Activated naive CD8-positive, alpha-beta T cell treated with anti-CD3 and anti-CD28 coated beads, Interleukin-2, amount 50 U/mL, for 24 hours (primary cell): Measurements from ENCODE around the gene CXXC1.
"Not testable (repeated sequence)": the region's sequence is repeated elsewhere in the genome, so short reads cannot be mapped to it uniquely, and the experiment has no call there.

ENCODE experiments used
- ATAC-seq: fragments of 150-1000 bp; cut with Tn5 transposase; one replicate; pipeline ENCODE4 v1.10.0; 2021
- DNase-seq: peaks from one replicate; pipeline ENCODE4 v3.0.0; 2021
- H3K27ac Mint-ChIP-seq: one replicate; pipeline ENCODE4 v1.8.0; 2021; ENCODE audit warnings: mild to moderate bottlenecking, mixed read lengths
- H3K27me3 Mint-ChIP-seq: one replicate; pipeline ENCODE4 v1.8.0; 2021; ENCODE audit warnings: mixed read lengths
- H3K36me3 Mint-ChIP-seq: one replicate; pipeline ENCODE4 v1.8.0; 2021; ENCODE audit warnings: low read depth, mixed read lengths
- H3K4me1 Mint-ChIP-seq: one replicate; pipeline ENCODE4 v1.8.0; 2021; ENCODE audit warnings: mixed read lengths
- H3K4me3 Mint-ChIP-seq: one replicate; pipeline ENCODE4 v1.8.0; 2021; ENCODE audit warnings: mild to moderate bottlenecking, moderate library complexity, mixed read lengths
- H3K9me3 Mint-ChIP-seq: one replicate; pipeline ENCODE4 v1.8.0; 2021; ENCODE audit warnings: mixed read lengths

CXXC1 gene

DNA sequence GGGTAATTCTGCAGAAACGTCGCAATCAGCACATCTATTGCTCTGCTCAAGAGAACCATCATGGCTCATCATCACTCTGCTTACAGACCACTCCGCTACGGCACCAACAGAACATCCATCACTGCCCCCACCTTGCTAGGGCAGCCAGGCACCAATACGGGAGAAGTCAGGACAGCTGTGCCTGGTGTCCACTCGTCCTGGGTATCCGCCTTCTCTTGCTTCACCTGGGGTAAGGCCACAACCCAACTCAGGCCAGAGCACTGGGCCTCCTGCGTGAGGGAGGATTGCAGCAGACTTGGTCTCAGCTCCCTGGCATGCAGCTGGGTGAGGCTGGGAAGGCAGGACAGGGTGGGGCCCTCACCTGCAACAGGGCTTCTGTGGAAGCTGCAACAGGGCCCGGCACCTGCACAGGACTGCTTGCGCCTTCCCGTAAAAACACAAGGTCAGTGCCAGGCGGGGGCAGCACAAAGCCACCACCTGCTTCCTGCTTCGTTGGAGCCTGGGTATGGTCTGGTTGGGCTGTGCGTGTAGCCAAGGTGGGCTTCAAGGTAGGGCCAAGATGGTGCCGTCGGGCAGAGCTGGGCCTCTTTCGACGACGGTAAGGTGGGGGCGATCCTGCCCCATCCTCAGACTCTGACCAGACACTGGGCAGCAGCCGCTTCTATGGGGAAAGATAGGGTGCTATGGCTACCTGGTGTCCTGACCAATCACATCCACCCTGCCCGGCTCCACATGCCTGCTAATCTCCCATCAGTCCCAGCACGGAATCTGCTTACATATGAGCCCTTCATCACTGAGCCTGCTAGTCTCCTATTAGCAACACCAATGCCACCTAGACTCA is 14.1 kb downstream of the CXXC1 start:
- no peak for DNase-seq
- H3K4me1 Mint-ChIP-seq = peaks cover 7% of the 10 kb centered on the region
- ATAC-seq = no peak
- no peaks in the 10 kb centered on the region for H3K27me3 Mint-ChIP-seq
- peaks cover 46% of the 10 kb centered on the region for H3K36me3 Mint-ChIP-seq
- no peaks in the 10 kb centered on the region for H3K9me3 Mint-ChIP-seq
- H3K4me3 Mint-ChIP-seq = no peak overlapping the region
- H3K27ac Mint-ChIP-seq = peak overlapping the region; percentile 33

DNA sequence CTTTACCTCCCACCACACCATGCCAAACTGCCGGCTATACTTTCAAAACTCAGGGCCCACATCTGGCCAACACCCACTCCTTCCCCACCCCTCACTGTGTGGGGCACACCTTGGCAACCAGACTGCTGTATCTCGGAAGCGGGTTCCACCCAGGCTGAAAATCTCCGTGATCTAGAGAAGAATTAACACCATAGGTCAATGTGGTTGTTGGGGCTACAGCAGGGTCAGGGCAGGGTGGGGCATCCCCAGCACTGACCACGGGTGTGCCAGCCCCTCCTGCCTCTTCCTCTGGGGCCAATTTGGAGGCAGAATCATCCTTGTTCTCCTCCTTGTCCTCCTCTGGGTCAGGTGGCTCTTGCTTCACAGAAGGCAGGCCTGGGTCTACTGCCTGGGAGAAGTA is 14.9 kb downstream of the CXXC1 start:
- no peak overlapping the region for H3K27ac Mint-ChIP-seq
- no peak for ATAC-seq
- no peak overlapping the region for H3K4me3 Mint-ChIP-seq
- no peaks in the 10 kb centered on the region for H3K9me3 Mint-ChIP-seq
- no peak for DNase-seq
- H3K27me3 Mint-ChIP-seq = no peaks in the 10 kb centered on the region
- peaks cover 12% of the 10 kb centered on the region for H3K4me1 Mint-ChIP-seq
- H3K36me3 Mint-ChIP-seq = peaks cover 46% of the 10 kb centered on the region

DNA sequence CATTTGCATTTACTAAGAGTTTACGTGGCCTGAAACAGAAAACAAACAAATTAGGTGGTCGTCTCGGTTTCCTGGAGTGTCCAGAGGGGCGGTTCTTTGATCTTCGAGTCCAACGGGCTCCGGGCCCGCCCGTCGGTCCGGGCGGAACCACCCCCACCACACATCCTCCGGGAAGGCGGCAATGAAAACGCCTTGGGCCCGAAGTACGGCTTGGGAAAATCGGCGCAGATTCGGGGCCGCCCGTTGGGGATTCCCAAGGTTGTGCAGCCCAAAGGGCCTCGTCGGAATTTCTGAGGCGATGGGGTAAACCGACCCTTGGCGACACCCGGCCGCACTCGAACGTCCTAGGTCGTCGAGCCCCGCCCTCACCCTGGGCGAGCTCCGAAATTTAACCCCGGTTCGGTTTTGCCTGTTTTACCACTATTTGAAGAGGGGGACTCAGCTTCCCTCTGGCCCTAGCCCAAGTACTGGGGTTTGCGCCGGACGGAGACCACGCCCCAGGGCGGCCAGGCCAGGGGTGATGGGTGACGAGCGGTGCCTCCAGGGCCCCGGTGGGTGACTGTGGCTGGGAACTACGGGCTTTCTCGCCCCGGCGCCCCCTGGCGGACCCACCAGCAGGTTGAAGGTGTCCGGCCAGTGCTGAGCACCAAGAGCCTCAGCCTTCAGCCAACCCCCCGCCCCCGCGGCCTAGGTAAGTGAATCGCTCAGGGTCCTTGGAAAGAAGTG is 19.3 kb downstream of the CXXC1 start:
- H3K4me3 Mint-ChIP-seq = peak overlapping the region; percentile 72
- peak; percentile 88 for DNase-seq
- no peaks in the 10 kb centered on the region for H3K9me3 Mint-ChIP-seq

DNA sequence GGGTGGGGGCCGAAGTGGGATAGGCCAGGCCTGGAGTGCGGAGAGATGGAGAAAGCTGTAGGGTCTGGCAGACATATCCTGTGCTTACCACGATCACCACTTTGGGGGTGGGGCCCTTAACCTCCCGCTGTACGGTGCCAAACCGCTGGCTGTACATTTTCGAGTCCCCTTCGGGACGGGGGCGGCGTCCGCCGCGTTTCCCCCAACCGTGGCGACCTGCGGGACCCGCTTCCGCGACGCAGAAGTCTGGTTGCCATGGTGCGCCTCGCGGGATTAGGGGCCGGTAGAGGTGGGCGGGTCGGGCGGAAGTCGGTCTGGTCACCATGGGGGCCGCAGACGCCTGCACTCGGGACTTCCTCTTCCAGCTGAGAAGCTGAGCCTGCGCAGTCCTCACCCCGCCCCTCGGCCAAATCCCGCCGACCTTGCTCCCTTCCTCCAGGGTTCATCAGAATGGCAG is 21.2 kb downstream of the CXXC1 start, which contains the start of gene CFAP53:
TSS of gene CFAP53 (minus strand) at position 248 of the 457 bp plus-strand sequence. CDS start at position 157, 91 bp downstream.
- H3K4me3 Mint-ChIP-seq = peak within 1 kb of the TSS; percentile 82
- DNase-seq (peak; percentile 93), ATAC-seq (peak; percentile 93)
- no peaks in the 10 kb centered on the region for H3K27me3 Mint-ChIP-seq
- H3K4me1 Mint-ChIP-seq = peaks cover 32% of the 10 kb centered on the region
- H3K36me3 Mint-ChIP-seq = peaks cover 10% of the 10 kb centered on the region
- no peaks in the 10 kb centered on the region for H3K9me3 Mint-ChIP-seq
- peak within 1 kb of the TSS; percentile 78 for H3K27ac Mint-ChIP-seq

More for the DNA sequence above, 19.3 kb downstream of the CXXC1 start:
- peak; percentile 82 for ATAC-seq
- peaks cover 20% of the 10 kb centered on the region for H3K36me3 Mint-ChIP-seq
- H3K27ac Mint-ChIP-seq = peak overlapping the region; percentile 69
- peaks cover 32% of the 10 kb centered on the region for H3K4me1 Mint-ChIP-seq
- no peaks in the 10 kb centered on the region for H3K27me3 Mint-ChIP-seq

DNA sequence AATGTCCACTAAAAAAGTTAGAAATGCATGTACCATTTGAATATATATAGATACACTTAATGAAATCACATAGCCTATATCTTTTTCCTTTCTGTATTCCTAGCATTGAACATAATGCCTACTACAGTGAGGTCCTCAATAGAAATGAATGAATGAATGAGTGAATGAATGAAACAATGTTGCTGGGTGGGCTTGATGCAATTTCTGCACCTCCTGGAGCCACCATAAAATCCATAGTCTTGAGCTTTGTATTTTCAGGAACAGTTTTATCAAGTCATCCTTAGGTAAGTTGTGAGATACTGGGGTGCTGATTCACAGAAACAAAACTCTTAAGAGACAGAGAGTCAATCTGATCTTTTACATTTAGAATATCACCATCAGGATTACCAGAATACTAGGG is 24.5 kb downstream of the CXXC1 start:
- Mint-ChIP-seq H3K36me3 (peaks cover 2% of the 10 kb centered on the region), H3K9me3 (no peaks in the 10 kb centered on the region), H3K4me3 (no peak overlapping the region), H3K4me1 (peaks cover 25% of the 10 kb centered on the region), H3K27me3 (no peaks in the 10 kb centered on the region), H3K27ac (no peak overlapping the region)
- DNase-seq = no peak
- no peak for ATAC-seq

DNA sequence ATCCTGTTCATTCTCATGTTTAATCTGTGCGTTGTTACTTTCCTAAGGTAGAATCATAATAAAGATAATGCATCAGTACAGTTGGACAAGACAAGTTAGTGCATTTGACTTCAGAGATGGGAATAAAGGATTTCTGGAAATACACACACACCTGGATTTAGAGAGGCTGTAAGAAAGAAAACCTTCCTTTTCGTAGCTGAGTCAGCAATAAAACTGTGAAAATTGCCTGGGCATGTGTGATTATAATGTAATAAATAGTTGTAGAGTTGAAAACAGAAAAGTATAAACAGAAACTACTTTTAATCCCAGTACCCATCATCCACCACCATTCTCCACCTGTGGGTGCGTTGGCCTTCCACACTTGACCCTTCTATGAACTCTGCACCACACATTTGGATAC is 36.6 kb downstream of the CXXC1 start:
- ATAC-seq (no peak), DNase-seq (no peak)
- no peaks in the 10 kb centered on the region for H3K9me3 Mint-ChIP-seq
- no peaks in the 10 kb centered on the region for H3K36me3 Mint-ChIP-seq
- H3K27me3 Mint-ChIP-seq = peaks cover 2% of the 10 kb centered on the region
- no peak overlapping the region for H3K4me3 Mint-ChIP-seq
- H3K4me1 Mint-ChIP-seq = no peaks in the 10 kb centered on the region
- H3K27ac Mint-ChIP-seq = no peak overlapping the region

DNA sequence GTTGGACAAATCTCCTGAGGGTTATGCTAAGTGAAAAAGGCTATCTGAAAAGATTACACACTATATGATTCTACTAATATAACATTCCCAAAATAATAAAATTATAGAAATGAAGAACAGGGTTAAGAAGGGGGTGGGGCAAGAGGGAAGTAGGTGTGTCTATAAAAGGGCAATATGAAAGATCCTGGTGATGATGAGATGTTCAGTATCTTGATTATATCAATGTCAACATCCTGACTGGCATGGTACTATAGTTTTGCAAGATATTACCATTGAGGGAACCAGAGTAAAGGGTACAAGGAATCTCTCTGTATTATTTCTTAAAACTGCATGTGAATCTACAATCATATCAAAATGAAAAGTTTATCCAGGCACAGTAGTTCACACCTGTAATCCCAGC is 37.9 kb downstream of the CXXC1 start:
- no peak for ATAC-seq
- Mint-ChIP-seq H3K4me3 (no peak overlapping the region), H3K9me3 (no peaks in the 10 kb centered on the region), H3K4me1 (no peaks in the 10 kb centered on the region), H3K27ac (no peak overlapping the region), H3K36me3 (no peaks in the 10 kb centered on the region), H3K27me3 (peaks cover 2% of the 10 kb centered on the region)
- no peak for DNase-seq

DNA sequence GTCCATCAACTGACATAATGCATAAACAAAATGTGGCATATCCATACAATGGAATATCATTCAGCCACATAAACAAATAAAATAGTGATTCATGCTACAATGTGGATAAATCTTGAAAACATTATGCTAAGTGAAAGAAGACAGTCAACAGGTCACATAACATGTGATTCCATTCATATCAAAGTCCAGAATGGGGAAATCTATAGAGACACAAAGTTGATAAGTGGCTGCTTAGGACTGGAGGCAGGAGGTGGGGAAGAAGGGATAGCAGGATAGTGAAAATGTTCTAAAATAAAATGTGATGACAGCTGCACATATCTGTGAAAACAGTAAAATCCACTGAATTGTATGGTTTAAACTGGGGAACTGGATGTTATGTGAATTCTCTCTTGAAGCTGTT is 39.9 kb downstream of the CXXC1 start:
- DNase-seq (no peak), ATAC-seq (no peak)
- Mint-ChIP-seq H3K36me3 (no peaks in the 10 kb centered on the region), H3K9me3 (peaks cover 5% of the 10 kb centered on the region), H3K27me3 (no peaks in the 10 kb centered on the region), H3K4me3 (no peak overlapping the region), H3K27ac (no peak overlapping the region), H3K4me1 (no peaks in the 10 kb centered on the region)

DNA sequence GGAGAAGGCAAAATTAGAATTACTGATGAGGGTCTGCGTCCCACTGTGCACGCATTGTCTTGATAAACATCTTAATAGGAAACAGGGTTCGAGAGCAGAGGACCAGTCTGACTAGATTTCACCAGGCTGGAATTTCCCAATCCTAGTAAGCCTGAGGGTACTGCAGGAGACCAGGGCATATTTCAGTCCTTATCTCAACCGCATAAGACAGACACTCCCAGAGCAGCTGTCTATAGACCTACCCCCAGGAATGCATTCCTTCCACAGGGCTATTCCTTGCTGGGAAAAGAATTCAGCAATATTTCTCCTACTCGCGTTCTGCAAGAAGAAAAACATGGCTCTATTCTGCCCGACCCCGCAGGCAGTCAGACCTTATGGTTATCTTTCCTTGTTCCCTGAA is 45.7 kb downstream of the CXXC1 start:
- DNase-seq, ATAC-seq, H3K36me3 Mint-ChIP-seq, H3K4me3 Mint-ChIP-seq, H3K27ac Mint-ChIP-seq, H3K4me1 Mint-ChIP-seq, H3K27me3 Mint-ChIP-seq: not testable (repeated sequence)
- peaks cover 27% of the 10 kb centered on the region for H3K9me3 Mint-ChIP-seq

DNA sequence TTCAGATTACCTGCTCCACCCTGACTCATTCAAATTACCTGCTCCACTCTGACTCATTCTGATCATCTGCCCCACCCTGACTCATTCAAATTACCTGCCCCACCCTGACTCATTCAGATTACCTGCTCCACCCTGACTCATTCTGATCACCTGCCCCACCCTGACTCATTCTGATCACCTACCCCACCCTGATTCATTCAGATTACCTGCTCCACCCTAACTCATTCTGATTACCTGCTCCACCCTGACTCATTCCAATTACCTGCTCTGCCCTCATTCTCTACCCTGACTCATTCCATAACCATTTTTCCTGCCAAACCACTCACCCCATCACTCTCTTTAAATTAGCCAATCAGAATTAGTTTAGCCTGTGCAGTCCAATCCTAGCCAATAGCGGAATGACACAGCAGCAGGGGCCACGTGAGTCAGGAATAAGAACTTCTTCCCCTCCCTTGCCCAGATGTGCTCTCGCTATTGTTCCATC is 47.4 kb downstream of the CXXC1 start:
- H3K4me1 Mint-ChIP-seq = peaks cover 4% of the 10 kb centered on the region
- no peak for ATAC-seq
- H3K36me3 Mint-ChIP-seq = peaks cover 1% of the 10 kb centered on the region
- H3K27me3 Mint-ChIP-seq = peaks cover 6% of the 10 kb centered on the region
- H3K9me3 Mint-ChIP-seq = peaks cover 27% of the 10 kb centered on the region
- no peak overlapping the region for H3K27ac Mint-ChIP-seq
- no peak for DNase-seq
- H3K4me3 Mint-ChIP-seq = no peak overlapping the region

DNA sequence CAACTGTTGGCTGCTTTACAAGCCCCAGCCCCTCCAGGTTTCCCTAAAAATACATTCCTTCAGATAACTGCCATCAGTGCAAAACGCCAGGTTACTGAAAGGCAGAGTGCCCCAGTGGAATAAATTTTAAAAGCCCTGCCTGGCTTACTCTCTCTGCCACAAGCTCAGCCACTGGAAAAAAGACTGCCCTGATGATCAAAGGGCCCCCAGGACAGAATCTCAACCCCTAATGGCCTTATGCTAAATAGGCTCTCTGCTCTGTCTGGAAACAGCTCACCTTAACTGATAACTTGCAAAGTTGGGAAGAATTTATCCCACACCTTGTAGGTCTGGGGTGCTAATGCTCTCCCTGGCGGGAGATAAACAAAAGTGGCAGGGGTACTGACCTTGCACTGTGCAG is 55.1 kb downstream of the CXXC1 start:
- no peak overlapping the region for H3K27ac Mint-ChIP-seq
- no peak for ATAC-seq
- no peaks in the 10 kb centered on the region for H3K36me3 Mint-ChIP-seq

More for the DNA sequence above, 55.1 kb downstream of the CXXC1 start:
- Mint-ChIP-seq H3K9me3 (no peaks in the 10 kb centered on the region), H3K4me1 (no peaks in the 10 kb centered on the region), H3K4me3 (no peak overlapping the region), H3K27me3 (peaks cover 7% of the 10 kb centered on the region)
- no peak for DNase-seq
